GM12878 (cell line): Measurements from ENCODE around the gene DNAH8.

ENCODE experiments used
- BCLAF1 ChIP-seq: fragments of 450-650 bp; IDR thresholded peaks from 2 replicates; pipeline ENCODE4 v1.6.1; 2017; ENCODE audit warnings: antibody characterized with exemption, mild to moderate bottlenecking, moderate library complexity
- CEBPZ ChIP-seq: fragments of 150-350 bp; IDR thresholded peaks from 2 replicates; pipeline ENCODE4 v1.6.1; 2016; ENCODE audit warnings: low read depth, low read length
- CREB1 ChIP-seq: IDR thresholded peaks from 2 replicates; pipeline ENCODE4 v1.6.1; 2012; ENCODE audit warnings: low read depth, mild to moderate bottlenecking, inconsistent platforms
- KDM1A ChIP-seq: fragments of 200-600 bp; sonication (generic); IDR thresholded peaks from 2 replicates; pipeline ENCODE4 v1.6.1; 2016; ENCODE audit warnings: borderline replicate concordance
- SMAD1 ChIP-seq: fragments of 450-650 bp; IDR thresholded peaks from 2 replicates; pipeline ENCODE4 v1.6.1; 2018; ENCODE audit warnings: mild to moderate bottlenecking, low read depth; ENCODE audit not compliant: partially characterized antibody

GRCh38 chr6:39053854-39054576 lies 338.9 kb downstream of the DNAH8 start:
- no peak for TF ChIP-seq CEBPZ
- TF ChIP-seq CREB1: no peak
- no peak for TF ChIP-seq KDM1A
- no peak for TF ChIP-seq BCLAF1
- no peak for TF ChIP-seq SMAD1
